ENCODE measurements around the gene ARIH1. TPM values are rescaled to one million over a fixed set of nuclear protein-coding genes. Genes with fewer than 3 reads are reported as not detected.

Gene ARIH1
- polyA plus RNA-seq, 10 donors: 120 to 160 (median 134) TPM

DNA sequence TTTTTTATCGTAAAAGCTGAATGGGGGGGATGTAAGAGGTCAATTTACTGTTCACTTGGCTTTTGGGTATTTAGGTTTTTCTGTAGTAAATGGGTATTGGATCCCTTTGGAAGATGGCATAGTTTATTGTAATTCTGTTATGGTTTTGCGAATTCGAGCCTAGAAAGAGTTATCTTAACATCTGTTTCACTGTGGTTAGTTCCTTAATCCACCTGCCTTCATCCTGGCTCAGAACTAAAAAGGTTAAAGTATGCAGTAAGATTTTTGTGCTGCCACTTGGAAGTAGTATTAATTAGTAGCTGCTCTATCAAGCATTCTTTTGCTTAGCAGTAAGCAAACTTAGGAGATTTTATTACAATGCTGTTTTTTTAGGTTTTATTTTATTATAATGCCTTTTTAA lies 62.4 kb downstream of the ARIH1 start:
- DNase-seq: no peak

DNA sequence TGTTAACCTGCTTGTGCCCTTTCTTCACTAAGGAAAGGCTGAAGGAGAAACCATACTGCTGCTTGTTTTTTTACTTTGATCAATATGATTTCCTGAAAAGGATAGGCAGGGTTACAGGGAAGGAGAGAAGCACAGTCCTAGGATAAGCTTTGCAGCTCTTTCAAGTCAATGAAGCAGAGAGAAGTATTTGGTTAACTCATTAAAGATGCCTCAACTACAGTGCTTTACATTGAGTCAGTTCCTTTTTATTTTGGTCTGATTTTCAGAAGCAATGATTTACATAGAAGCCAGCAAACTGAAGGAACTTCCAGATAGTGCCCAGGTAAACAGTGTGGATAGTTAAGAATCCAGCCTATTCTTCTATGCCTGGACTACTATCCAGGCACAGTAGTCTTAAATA lies 64.8 kb downstream of the ARIH1 start:
- DNase-seq: no peak

DNA sequence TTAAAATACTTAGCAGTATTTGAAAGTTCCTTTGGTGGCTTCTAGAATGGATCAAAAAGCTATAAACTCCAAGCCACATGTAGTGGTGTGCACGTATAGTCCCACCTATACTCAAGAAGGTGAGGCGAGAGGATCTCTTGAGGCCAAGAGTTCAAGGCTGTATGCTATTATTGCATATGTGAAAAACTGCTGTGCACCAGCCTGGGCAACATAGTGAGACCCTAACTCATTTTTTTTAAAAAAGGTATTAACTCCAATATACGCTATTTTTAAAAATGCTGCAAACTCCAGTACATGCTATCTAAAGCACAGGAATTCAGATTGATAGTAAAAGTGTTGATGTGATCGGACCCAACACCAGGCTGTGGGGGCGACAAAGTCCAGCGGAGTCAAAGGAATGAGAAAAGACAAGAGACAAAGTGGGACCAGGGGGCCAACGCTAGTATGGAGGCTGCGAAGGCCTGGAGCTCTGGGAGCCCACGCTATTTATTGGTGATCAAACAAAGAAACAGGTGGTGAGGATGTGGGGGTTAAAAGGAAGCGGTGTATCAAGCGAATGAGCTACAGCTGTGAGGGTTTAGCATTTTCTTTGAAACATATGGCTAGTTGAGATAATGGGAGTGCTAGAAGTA lies 66.6 kb downstream of the ARIH1 start:
- DNase-seq: no peak

DNA sequence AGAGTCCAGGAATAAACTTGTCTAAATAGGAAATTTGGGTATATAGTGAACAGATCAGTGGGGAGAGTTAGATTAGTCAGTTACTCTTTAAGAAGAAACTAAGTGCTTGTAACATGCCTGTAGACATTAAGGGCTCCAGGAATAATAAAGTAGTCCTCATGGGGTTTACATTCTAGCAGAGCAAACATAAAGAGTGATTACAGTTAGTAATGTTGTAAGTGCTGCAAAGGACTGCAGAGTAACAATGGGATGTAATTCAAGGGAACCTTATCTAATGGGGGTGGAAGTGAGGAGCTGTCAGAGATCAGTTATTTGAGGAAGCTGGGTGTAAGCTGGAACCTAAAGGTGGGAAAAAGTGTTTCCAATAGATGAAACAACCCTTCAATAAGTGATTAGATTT lies 67.5 kb downstream of the ARIH1 start:
- no peak for DNase-seq

DNA sequence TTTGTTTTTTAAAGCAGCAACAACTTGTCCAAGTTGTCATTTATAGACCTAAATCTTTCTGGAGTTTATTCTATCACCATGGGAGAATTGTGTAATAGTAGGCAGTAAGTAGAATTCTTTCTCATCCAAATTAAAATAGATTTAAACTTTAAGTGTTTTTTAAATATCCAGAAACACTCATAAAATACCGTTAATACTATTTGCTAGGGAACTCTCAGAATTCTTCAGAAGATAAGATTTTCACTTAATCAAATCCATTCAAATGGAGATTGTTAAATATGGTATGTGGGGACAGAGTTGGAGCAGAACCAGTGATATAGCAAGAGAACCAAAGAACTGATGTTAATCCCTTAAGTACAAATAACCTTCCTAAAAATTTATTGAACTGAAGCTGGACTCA lies 71.0 kb downstream of the ARIH1 start:
- DNase-seq: no peak

DNA sequence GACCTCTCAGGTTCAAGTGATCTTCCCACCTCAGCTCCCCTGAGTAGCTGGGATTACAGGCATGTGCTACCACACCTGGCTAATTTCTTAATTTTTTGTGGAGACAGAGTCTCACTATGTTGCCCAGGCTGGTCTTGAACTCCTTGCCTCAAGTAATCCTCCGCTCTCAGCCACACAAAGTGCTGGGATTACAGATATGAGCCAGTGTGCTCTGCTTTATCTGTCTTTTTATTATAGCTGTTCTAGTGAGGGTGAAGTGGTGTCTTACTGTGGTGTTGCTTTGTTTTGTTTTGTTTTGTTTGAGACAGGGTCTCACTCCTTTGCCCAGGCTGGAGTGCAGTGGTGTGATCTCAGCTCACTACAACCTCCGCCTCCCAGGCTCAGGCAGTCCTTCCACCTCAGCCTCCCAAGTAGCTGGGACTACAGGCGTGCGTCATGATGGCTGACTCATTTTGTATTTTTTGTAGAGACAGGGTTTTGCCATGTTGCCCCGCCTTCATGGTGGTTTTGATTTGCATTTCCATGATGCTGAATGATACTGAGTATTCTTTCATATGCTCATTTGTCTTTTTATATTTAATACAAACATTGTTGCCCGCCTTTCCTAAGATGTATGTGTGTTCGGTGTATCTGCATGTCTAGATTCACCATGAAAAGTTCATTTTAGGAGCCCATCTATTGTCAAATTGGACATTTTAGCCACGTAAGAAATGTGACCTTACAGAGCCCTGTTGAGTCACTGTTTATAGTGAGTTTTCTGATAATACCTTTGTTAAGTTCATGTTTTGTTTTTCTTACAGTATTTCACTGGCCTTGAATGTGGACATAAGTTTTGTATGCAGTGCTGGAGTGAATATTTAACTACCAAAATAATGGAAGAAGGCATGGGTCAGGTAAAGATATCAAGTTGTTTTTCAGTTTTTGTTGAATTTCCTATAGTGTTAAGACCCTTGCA lies 80.6 kb downstream of the ARIH1 start:
- DNase-seq: no peak

DNA sequence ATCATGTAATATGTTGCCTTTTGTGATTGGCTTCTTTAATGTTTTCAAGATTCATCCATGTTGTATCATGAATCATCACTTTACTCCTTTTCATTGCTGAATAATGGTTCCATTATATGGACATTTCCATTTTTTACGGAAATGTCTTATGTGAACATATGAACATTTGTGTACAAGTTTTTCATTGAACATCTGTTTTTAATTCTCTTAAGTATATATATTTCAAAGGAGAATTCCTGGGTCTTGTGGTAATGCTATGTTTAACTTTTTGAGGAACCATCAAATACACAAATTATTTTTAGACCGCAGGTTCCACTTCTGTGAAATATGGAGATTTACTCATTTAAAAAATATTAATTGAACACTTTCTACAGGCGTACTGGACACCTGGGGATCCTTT lies 85.7 kb downstream of the ARIH1 start:
- DNase-seq: no peak

DNA sequence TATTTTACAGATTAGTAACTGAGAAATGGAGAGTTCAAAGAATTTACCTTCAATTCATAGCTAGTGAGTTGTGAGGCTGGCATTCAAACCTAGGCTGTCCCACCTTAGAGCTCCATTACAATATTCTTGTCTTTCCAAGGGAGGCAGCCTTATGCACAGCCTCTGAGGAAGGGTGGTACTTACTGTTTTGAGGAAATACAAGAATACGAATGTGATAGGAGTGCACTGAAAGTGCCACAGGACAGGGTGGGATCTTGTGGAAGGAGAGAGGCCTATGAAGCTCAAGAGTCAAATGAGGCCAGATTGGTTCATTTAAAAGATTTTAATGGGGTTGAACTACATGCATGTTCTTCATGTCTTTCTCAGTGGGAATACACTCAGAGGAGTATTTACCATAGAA lies 86.3 kb downstream of the ARIH1 start:
- DNase-seq: no peak

DNA sequence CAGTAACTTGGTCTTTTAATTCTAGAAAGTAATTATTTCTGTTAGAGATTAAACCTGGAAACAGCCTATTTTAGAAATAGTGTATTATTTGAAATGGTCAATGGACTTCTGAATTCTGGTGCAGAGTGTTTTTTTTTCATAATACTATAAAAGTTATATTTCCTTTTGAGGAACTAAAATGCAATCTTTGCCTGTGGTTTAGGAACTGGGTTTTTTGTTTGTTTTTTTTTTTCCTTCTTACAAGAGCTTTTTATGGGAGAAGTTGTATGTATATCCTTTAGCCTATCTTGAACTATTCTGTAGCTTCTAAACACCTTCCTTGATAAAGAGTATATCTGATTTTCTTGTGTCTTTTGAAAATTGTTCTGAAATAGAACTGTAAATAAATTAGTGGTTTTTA lies 88.3 kb downstream of the ARIH1 start:
- no peak for DNase-seq

DNA sequence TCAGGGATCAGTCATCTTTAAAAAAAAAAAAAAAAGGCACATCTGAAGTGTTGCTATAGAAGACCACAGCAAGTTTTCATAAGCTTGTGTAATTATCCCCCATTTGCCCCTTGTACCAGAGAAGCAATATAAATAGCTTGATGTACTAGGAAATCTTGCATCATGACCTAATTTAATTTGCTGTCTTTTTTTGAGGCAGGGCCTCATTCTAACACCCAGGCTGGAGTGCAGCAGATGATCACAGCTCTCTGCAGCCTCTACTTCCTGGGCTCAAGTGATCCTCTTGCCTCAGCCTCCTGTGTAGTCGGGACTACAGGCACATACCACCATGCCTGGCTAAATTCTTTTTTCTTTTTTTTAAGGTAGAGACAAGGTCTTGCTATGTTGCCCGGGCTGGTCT lies 88.7 kb downstream of the ARIH1 start:
- no peak for DNase-seq

DNA sequence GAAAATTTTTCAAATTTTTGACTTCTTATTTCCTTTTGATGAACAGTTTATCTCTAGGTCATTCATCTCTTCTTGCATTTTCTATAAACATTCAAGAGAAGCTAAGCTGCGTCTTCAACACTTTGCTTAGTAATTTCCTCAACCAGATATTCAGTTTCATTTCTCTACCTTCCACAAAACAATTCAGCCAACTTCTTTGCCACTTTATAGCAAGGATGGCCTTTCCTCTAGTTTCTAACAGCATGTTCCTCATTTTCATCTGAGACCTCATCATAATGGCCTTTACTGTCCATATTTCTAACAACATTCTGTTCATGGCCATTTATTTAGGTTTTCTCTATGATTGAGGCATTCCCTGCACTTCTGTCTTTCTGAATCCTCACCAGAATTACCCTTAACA lies 90.0 kb downstream of the ARIH1 start:
- no peak for DNase-seq

DNA sequence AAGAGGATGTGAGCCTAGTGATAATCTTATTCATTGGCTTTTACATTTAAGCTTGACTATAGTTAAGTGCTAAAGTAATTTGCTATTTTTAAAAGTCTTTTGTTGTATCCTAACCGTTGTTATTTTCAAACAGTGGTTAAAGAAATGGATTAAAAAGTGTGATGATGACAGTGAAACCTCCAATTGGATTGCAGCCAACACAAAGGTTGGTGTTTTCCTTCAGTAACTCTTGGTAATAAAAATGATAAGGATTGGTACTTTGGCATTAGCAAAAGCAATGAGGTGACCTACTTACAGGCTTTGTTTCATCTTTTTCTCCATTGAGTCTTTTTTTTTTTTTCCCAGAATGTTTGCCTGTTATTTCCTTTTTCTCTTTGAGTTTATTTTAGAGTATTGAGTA lies 92.8 kb downstream of the ARIH1 start:
- no peak for DNase-seq

DNA sequence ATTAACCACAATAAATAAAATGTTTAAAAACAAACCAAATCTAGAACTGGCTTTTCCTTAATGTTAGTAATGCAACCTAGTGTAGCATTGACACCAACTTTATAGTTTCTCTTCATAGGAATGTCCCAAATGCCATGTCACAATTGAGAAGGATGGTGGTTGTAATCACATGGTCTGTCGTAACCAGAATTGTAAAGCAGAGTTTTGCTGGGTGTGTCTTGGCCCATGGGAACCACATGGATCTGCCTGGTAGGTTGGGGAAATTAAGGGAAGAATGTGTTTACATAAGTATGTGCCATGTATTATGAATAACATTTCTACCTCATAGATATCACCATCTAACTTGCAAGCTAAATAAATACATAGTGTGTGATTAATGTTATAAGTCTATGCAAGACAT lies 95.9 kb downstream of the ARIH1 start:
- no peak for DNase-seq

DNA sequence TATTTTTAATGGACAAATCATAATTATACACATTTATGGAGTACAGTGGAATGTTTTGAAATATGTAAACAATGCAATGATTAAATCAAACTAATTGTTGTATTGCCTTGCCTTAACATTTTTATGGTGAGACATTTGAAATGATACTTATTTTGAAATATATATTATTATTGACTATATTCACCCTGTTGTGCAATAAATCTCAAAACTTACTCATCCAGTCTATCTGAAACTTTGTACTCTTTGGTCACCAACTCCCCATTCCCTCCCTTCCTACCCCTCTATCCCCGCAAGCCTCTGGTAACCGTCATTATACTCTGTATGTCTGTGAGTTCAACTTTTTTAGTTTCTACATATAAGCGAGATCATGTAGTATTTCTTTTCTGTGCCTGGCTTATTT lies 105.7 kb downstream of the ARIH1 start:
- no peak for DNase-seq

DNA sequence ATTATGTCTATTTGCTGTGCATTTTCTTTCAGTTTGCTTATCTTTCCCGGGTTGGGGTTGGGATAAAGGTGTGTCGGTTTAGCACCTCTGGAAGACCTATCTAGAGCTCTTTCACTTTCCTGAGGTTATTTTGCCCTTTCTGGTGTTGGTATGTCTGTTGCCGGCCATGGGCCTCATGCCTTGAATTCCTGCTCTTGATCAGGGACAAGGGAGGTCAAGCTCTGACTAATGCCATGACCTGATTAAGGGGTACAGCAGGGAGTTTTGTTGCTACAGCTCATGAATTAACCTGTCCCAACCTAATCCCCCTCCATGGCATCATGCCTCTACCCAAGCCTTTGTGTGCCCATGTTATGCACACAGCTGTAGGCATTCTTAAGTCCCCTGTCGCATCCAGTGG lies 109.9 kb downstream of the ARIH1 start:
- no peak for DNase-seq

DNA sequence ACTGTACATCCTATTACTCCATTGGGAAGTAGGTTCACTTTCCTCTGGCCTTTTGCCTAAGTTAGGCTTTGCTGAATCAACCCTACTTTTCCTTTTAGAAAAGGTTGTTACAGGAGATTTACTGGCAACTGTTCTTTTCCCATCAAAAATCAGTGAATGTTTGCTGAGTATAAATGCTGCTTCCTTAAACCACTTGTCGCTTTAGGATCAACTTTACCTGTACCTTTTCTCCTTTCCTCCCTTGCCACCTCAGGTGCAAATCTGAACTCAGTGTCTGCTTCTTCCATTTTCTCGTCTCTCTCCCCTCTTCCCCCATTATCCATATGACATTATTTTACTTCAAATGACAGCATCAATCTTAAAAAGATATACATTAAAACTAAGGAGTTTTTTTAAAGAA lies 110.9 kb downstream of the ARIH1 start:
- DNase-seq: no peak

DNA sequence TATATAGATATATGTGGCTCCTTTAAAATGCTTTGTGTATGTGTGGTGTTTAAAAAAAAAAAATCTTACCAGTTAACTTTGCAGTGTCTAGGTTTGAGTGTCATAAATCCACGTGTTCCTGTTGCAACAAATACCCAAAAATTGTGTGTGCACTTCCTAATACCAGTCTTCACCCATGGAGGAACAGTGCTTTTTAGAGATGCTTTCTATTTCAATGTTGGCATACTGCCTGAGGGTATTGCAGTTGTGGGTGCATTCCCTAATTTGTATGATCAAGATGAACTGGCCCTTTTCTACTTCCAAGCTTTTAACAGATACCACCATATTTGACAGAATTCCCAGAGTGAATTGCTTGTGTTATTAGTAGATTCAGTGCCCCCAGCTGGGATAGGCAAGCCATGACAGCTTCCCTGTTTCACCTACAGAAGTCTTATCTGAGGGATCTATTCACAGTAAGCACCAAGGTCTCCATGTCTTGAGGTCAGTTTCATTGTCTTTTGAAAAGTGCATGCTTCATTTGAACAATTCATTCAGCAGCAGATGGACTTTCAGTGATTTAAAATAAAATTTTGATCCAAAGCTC lies 111.4 kb downstream of the ARIH1 start:
- DNase-seq: peak in 1 of 3 donors; percentile 2

DNA sequence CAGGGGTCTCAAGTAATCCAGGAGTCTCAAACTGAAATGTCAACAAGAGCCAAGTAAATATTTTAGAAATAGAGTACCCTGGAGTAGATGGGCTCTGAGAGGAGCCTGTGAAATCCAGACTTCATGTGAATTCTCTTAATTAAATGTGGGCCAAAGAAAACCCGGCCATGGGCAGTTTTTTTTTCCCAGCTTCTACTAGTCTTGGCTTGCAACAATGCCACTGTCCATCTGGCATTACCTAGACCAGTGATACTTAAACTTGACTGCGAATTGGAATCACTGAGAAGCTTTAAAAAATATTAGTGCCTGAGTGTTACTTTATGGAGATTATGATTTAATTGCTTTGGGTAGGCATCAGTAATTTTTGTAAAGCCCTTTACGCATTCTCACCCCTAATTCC lies 114.0 kb downstream of the ARIH1 start:
- DNase-seq: no peak

DNA sequence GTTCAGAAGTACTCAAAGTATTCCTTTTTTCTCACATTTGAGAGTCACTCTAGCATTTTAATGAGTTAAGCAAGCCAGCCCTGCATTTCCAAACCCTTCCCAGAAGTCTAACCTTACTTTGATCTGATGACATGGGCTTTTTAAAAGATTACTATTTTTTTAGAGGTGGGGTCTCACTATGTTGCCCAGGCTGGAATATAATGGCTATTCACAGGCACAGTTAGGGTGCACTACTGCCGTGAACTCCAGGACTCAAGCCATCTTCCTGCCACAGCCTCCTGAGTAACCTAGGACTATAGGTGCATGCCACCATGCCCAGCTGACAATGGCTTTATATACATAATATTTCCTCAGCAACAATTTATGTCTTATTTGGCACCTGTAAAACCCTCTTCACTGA lies 116.3 kb downstream of the ARIH1 start:
- DNase-seq: no peak

DNA sequence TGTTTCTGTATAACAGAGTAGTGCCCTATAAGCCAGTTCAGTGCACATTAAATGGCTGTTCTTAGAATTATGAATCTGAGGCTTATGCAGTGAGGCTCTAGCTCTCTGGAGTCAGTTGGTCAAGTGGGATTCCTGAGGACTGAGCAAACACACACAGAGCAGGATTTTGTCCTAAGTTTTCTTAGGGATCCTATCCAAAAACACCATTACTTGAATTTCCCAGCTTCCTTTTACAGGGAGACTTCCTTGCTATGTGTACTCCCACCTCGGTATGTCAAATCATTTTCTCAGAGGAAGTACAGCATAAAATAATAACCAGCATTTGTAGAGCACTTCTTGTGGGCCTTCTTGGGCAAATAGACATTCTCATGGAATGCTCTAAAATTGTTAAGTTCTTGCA lies 117.2 kb downstream of the ARIH1 start:
- peak in 1 of 3 donors; percentile 2 for DNase-seq

DNA sequence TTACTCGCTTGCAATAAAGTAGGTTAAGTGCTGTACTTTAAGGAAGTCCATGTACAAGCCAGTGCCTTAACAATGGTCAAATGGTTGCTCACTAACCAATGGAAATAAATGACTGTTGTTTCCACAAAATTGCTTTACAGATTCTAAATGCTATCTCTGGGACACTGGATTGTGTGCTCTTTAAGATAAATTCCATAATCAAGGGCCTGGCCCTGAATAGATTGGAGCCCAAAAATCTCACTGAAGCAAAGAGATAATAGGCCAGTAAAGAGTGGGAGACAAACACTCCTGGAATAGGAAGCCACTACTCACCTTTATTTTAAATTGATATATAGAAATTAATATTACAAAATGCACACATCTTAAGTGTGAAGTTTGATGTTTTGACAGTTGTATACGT lies 118.0 kb downstream of the ARIH1 start:
- no peak for DNase-seq

DNA sequence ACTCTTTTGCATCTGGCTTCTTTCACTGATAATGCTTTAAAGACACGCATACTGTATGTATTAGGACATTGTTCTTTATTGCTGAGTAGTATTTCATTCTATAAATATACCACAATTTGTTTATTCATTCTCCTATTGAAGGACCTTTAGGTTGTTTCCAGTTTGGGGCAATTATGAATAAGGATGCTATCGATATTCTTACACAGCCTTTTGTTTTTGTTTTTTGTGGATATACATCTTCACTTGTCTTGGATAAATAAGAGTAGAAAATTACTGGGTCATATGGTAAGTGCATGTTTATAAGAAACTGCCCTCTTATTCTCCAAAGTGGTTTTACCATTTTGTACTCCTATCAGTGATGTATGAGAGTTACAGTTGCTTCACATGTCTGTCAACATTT lies 118.5 kb downstream of the ARIH1 start:
- DNase-seq: no peak

DNA sequence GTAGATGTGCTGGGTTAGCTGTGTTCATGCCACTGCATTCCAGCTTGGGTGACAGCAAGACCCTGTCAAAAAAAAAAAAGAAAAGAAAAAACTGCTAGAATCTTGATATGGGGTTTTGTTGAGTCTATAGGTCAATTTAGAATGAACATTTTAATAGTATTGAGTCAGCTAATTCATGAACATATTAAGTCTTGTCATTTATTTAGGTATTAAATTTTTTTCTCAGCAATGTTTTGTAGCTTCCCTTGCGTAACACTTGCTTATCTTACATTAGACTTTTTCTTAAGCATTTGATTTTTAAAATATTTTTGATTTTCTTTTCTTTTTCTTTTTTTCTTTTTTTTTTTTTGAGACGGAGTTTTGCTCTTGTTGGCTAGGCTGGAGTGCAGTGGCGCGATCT lies 119.7 kb downstream of the ARIH1 start:
- DNase-seq: no peak
